OCI-LY3 (cell line): Measurements from ENCODE around the gene EVI2B.

Source experiments
- H2AFZ ChIP-seq: fragments of 200-600, 300-600 bp; shearing (Covaris generic); 2 replicates; pipeline ENCODE4 v1.6.0; 2014; ENCODE audit warnings: antibody characterized with exemption, low read depth, low read length
- H3K27ac ChIP-seq: fragments of 200-600, 300-600 bp; sonication (generic); 2 replicates; pipeline ENCODE4 v1.5.1; 2014; ENCODE audit warnings: mild to moderate bottlenecking, low read length, moderate library complexity, mixed read lengths
- H3K27me3 ChIP-seq: fragments of 200-600, 300-600 bp; sonication (generic); 2 replicates; pipeline ENCODE4 v1.6.1; 2014; ENCODE audit warnings: low read depth, low read length, mixed read lengths
- H3K36me3 ChIP-seq: fragments of 200-600, 300-600 bp; sonication (generic); replicated peaks from 2 replicates; pipeline ENCODE3; 2014; ENCODE audit warnings: low read depth, low read length, mixed read lengths
- H3K4me1 ChIP-seq: fragments of 300-600, 200-600 bp; sonication (generic); 2 replicates; pipeline ENCODE4 v1.6.1; 2014; ENCODE audit warnings: low read length, mixed read lengths
- H3K4me2 ChIP-seq: fragments of 200-600, 300-600 bp; sonication (generic); 2 replicates; pipeline ENCODE4 v1.6.1; 2014; ENCODE audit warnings: low read length, mixed read lengths
- H3K4me3 ChIP-seq: fragments of 300-600, 200-600 bp; sonication (generic); 2 replicates; pipeline ENCODE4 v1.5.1; 2014; ENCODE audit warnings: antibody characterized with exemption, mild to moderate bottlenecking, low read length, moderate library complexity
- H3K79me2 ChIP-seq: fragments of 300-600, 200-600 bp; shearing (Covaris generic); 2 replicates; pipeline ENCODE4 v1.6.1; 2014; ENCODE audit warnings: mild to moderate bottlenecking, low read length, mixed read lengths
- H3K9ac ChIP-seq: fragments of 300-600, 200-600 bp; shearing (Covaris generic); 2 replicates; pipeline ENCODE4 v1.6.0; 2014; ENCODE audit warnings: mild to moderate bottlenecking, low read length, moderate library complexity
- H3K9me3 ChIP-seq: fragments of 200-600, 300-600 bp; shearing (Covaris generic); 2 replicates; pipeline ENCODE4 v1.6.1; 2014; ENCODE audit warnings: low read length, mixed read lengths; ENCODE audit not compliant: insufficient read depth
- H4K20me1 ChIP-seq: fragments of 200-600, 300-600 bp; sonication (generic); 2 replicates; pipeline ENCODE4 v1.6.1; 2016; ENCODE audit warnings: low read length, mixed read lengths; ENCODE audit not compliant: insufficient read depth
- CTCF ChIP-seq: fragments of 200-600, 300-600 bp; sonication (generic); IDR thresholded peaks from 2 replicates; pipeline ENCODE4 v1.5.1; 2014; ENCODE audit warnings: antibody characterized with exemption, low read length, low read depth
- EZH2phosphoT487 ChIP-seq: fragments of 200-600 bp; shearing (Covaris generic); IDR thresholded peaks from 2 replicates; pipeline ENCODE4 v1.6.1; 2018; ENCODE audit warnings: antibody characterized with exemption, mixed run types, low read depth

Gene EVI2B

GRCh38 chr17:31294820-31295488, 18.9 kb downstream of the EVI2B start:
- Histone ChIP-seq H3K9me3 (no peaks in the 10 kb centered on the region), H3K9ac (no peak overlapping the region), H2AFZ (no peak overlapping the region), H3K79me2 (no peaks in the 10 kb centered on the region), H3K27ac (no peak overlapping the region), H3K4me1 (peaks cover 11% of the 10 kb centered on the region), H3K4me3 (no peak overlapping the region), H3K27me3 (no peaks in the 10 kb centered on the region), H3K4me2 (no peak overlapping the region), H3K36me3 (peaks cover 3% of the 10 kb centered on the region), H4K20me1 (no peaks in the 10 kb centered on the region)
- TF ChIP-seq EZH2phosphoT487 (no peak), CTCF (no peak)

- Histone ChIP-seq H3K9me3 (no peaks in the 10 kb centered on the region), H3K4me1 (peaks cover 8% of the 10 kb centered on the region), H3K27me3 (no peaks in the 10 kb centered on the region), H2AFZ (no peak overlapping the region), H3K27ac (no peak overlapping the region), H3K4me3 (no peak overlapping the region), H3K4me2 (no peak overlapping the region), H4K20me1 (no peaks in the 10 kb centered on the region), H3K36me3 (peaks cover 3% of the 10 kb centered on the region), H3K79me2 (no peaks in the 10 kb centered on the region), H3K9ac (no peak overlapping the region)
- no peak for TF ChIP-seq EZH2phosphoT487
- TF ChIP-seq CTCF: no peak
Measured at GRCh38 chr17:31294231-31294630, 19.6 kb downstream of the EVI2B start.

GRCh38 chr17:31293581-31293980, 20.3 kb downstream of the EVI2B start:
- H3K27me3 ChIP-seq: no peaks in the 10 kb centered on the region
- H3K4me2 ChIP-seq: no peak overlapping the region
- H2AFZ ChIP-seq: no peak overlapping the region
- no peaks in the 10 kb centered on the region for H3K79me2 ChIP-seq
- peaks cover 8% of the 10 kb centered on the region for H3K4me1 ChIP-seq
- H3K36me3 ChIP-seq: peaks cover 3% of the 10 kb centered on the region
- no peak overlapping the region for H3K27ac ChIP-seq
- no peak overlapping the region for H3K9ac ChIP-seq
- H3K4me3 ChIP-seq: no peak overlapping the region
- no peaks in the 10 kb centered on the region for H4K20me1 ChIP-seq
- no peak for TF ChIP-seq EZH2phosphoT487
- TF ChIP-seq CTCF: no peak
- no peaks in the 10 kb centered on the region for H3K9me3 ChIP-seq

- TF ChIP-seq EZH2phosphoT487 (no peak), CTCF (no peak)
Measured at GRCh38 chr17:31291820-31292219, 22.0 kb downstream of the EVI2B start.

More at GRCh38 chr17:31291820-31292219, 22.0 kb downstream of the EVI2B start:
- Histone ChIP-seq H3K4me1 (peaks cover 8% of the 10 kb centered on the region), H3K79me2 (no peaks in the 10 kb centered on the region), H3K27me3 (no peaks in the 10 kb centered on the region), H3K4me3 (no peak overlapping the region), H3K9ac (no peak overlapping the region), H3K9me3 (no peaks in the 10 kb centered on the region), H3K27ac (no peak overlapping the region), H4K20me1 (no peaks in the 10 kb centered on the region), H2AFZ (no peak overlapping the region), H3K4me2 (no peak overlapping the region), H3K36me3 (peaks cover 3% of the 10 kb centered on the region)
